Measurements from ENCODE around the gene RBM4.

Gene RBM4

DNA sequence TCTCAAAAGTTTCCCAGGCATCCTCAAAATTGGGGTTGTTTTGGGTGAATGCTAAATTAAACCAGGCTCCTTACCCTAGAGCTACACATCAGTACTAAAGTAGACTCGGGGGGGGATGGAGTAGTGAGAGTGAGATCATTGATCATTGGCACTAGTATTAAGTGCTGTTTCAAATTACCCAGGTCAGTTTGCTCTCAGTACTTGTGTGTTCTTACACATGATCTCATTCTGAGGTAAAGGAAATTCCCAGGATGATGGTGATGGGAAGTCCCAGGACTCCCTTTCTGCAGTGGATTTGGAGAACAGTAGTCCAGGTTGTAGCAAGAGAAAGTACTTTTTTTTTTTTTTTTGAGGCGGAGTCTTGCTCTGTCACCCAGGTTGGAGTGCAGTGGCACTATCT is 12.5 kb downstream of the RBM4 start:
- DNase-seq (ENCODE audit: low read depth): no peak

DNA sequence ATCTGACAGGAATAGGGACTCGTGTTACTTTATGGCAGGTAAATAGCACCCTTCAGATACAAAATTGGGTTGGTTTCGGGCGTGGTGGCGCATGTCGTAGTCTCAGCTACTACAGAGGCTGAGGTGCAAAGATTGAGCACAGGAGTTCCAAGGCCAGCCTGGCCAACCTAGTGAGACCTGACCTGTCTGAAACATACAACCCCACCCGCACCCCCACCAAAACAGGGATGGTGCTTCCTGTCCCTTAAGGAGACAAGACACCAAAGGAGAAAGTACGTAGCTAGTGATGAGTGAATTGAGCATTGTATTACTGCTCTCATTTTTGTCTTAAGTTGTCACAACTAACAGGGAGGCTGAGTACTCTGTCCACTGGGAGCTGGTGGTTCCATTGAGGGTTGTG is 14.1 kb downstream of the RBM4 start:
- DNase-seq (ENCODE audit: low read depth): no peak

DNA sequence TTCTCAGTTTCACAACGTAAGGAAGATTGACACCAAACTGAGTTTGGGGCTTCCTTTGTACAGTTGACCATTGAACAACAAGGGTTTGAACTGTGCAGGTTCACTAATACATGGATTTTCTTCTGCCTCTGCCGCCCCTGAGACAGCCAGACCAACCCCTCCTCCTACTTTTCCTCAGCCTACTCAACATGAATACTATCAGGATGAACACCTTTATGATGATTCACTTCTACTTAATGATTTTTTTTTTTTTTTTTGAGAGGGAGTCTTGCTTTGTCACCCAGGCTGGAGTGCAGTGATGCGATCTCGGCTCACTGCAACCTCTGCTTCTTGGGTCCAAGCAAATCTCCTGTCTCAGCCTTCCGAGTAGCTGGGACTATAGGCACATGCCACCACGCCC is 14.6 kb downstream of the RBM4 start:
- no peak for DNase-seq (ENCODE audit: low read depth)

DNA sequence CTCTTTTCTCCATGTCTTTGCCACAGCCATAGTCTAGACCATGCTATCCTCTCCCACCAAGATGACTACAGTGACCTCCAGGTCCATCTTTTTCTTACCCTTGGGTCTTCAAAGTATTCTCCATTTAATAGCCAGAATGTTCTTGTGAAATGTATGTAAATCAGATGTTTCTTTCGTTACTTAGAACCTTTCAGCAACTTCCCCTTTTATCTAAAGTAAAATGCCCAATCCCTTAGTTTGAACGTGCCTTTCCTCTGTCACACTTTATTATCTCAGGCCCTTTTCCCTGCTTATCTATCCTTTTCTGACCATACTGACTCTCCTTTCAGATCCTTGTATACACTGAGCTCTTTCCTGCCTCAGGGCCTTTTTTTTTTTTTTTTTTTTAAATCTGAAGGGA is 21.3 kb downstream of the RBM4 start:
- no peak for DNase-seq (ENCODE audit: low read depth)

DNA sequence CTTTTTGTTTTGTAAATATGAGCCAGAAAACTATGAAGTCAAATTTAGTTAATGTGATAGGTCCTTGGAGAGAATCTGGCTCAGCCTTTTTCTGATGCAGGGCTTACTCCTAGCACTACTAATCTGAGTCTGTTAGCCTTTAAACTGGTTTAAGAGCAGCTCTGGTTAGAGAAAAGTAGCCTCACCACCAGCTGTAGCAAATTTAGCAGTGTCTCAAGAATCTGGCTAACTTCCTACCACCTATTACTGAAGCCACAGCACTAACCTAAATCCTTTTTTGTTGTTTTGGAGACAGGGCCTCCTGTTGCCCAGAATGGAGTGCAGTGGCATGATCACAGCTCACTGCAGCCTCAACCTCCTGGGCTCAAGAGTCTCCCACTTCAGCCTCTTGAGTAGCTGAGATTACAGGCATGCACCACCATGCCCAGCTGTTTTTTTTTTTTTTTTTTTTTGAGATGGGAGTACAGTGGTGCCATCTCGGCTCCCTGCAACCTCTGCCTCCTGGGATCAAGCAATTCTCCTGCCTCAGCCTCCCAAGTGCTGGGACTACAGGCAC is 25.3 kb downstream of the RBM4 start:
- no peak for DNase-seq (ENCODE audit: low read depth)

DNA sequence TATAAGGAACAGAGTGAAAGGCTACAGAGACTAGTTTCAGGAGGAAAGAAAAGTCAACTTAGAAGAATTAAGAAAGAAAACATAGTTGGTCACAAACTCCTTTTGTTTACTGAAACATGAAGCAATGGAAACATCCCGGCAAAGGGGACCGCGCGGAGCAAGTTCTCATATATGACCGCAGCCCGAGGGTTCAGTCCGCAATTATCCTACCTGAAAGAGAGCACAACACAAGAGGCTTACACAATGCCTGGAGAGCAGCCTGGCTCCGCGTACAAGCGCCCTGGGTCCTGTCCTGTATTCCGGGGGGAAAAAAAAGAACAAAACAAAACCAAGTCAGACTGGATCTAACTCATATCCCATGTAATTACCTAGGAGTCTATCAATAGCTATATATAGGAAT is 26.9 kb downstream of the RBM4 start:
- no peak for DNase-seq (ENCODE audit: low read depth)

DNA sequence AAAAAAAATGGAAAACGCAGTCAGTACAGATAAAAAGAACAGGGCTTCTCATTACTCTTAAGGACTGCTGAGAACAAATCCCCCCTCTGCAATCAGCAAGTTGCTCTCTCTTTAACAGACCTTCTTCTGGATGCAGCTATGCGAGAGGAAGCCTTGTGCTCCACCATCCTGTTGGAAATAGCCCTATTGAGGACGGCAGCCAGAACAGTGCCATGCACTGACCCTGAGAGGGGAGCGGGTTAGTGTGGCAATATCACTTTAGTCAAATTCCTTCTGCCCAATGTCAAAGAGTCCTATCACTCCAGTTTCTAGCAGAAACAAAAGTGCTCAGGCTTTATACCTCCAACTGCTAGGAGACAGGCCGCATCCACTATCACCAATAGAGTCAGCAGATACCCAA is 32.3 kb downstream of the RBM4 start:
- DNase-seq (ENCODE audit: low read depth): no peak

DNA sequence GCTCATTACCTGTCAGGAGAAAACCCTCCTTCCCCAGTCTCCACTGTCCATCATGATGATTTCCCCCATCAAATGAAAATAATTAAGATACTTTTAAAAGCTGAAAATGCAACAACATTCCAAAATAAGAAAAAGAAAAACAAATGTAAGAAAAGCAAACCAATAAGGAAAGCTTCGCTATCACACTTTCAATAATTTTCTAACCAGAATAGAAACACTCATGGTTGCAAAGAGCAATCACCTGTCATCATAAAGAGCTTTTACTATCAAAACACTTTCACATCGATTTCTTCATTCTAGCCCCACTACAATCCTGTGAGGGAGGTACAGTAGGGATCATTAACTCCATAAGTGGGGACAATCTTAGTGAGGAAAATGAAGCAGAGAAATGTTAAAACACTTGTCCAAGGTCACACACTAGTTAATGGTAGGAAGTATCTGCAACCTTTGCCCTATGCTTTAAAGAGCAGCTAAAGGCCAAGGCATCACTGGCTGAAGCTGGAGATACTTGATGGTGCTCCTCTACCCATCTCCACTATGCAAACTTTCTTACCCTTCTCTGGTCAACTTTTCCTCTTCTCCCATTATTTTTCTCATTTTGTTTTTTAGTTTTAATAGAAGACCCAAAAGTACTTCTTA is 36.6 kb downstream of the RBM4 start:
- no peak for DNase-seq (ENCODE audit: low read depth)

DNA sequence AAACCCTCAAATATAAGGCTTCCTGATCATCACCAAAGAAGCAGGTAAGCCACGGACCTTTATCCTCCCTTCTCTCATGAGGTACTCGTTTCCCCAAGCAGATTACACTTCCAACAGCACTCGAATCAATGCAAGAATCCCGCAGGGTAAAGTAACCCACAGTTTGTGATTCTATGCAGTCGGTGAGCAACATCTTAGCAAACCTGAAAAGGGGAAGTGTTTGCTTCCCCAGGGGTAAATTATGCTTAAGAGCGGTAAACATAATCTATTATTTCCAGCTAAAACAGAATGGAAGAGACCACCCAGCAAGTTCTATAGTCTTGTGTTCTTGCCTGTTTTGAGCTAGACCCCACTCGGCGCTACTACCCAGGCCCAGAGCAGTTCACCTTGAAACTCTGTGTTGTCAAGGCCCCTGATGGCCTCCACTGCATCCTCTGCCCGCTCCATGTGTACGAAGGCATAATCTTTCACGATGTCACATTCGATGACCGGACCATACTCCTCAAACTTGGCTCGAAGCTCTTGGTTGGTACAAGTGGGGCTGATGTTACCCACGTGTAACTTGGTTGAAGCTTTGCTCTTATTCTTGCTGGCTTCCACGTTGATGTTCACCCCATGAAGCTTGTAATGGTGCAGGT is 37.9 kb downstream of the RBM4 start:
- no peak for DNase-seq (ENCODE audit: low read depth)

DNA sequence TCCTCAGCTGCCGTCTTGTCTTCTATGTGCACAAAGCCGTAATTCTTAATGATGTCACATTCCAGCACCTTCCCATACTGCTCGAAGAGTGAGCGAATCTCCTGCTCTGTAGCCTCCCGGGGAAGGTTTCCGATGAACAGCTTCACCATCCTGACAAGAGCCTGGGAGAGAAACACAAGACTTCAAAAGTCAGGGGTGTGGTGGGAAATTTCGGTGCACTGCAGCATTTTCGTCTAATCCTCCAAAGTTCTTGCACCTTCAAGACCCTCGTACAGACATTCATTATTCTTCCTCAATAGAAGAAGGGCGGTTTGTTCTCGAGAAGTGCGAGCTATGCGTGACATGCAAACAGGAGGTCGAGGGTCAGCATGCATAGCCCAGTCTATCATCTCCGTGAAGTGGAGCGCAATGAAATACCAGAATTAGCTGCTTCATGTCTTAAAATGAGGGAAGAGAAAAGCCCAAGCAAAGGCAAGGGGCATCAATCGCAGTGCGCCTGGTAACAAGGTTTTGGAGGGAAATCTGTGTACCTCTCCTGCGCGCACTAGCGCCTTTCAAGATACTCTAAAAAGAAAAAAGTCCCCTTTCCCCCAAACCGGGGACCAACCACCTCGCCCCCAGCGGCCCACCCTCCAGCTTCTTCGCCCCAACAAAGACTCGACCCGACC is 38.6 kb downstream of the RBM4 start:
- DNase-seq (ENCODE audit: low read depth): no peak

DNA sequence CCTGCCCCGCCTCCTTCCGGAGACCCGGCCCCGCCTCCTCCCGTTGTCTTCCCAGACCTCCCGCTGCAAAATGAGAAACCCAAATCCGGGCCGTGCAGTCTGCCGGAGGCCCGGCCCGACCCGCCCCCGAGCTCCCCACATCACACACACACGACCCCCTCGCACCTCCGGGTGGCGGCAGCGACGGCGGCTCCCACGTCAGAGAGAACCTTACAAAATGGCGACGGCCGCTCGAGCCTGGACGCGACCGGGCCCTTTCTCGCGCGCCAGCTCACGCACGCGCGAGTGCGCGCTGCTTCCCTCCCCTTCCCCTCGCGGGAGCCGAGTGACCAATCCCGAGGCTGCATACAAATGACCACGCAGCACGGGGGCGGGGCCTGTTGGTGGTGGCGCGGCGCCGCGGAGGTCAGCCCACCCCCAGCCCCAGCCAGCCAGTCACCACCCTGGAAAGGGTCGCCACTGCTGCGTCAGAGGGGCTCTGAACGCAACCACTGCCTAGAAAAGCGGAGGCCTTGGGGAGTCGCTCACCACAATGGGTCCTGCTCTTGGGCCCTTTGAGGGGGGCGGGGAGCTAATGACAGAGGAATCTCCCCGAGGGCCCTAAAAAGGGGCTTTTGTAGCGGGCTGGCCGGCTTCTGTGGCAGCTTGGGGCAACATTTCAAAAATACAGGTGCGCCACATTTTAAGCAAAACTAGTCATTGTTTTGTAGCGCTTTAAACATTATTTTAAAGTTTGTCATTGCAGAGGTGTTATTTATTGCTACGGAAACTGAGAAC is 39.3 kb downstream of the RBM4 start, which contains the start of gene RBM4B:
Gene RBM4B, minus strand, starts transcription at position 289 of the 777 bp plus-strand sequence. CDS start 808 bp downstream, outside the sequence.
- DNase-seq (ENCODE audit: low read depth): peak; percentile 92

DNA sequence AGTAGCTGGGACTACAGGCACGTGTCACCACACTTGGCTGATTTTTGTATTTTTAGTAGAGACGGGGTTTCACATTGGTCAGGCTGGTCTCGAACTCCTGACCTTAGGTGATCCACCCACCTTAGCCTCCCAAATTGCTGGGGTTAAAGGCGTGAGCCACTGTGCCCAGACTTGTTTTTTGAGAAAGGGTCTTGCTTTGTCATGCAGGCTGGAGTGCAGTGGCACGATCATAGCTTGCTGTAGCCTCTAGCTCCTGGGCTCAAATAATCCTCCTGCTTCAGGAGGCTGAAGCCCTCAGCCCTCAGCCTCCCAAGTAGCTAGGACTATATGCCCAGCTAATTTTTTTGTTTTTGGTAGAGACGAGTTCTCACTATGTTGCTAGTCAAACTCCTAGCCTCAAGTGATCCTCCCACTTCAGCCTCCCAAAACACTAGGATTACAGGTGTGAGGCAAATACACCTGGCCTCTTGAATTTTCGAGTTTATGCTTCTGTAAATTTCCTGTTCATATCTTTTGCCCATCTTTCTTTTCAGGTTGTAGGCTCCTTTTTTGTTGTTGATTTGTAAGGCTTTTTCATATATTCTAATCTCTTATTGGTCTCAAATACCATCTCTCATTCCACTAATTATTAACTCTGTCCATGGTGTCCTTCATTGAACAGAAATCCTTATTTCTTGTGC is 42.6 kb downstream of the RBM4 start:
- no peak for DNase-seq (ENCODE audit: low read depth)

DNA sequence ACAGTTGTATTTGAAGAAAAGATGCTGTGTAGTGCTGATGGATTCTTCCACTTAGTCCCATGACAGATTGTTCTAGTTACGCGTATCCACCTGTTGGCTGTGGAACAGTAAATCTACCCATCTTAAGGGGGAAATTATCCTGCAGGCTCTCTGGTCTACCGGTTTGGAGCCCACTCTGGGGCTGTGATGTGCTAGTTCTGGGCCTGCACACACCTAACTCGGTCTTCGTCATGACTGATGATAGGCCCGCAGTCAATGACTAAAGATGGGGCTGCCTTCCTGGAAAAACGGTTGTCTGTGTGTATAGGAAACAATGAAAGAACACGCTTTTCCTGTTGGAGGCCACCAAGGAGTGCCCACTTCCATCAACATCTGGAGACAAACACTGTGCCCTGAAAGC is 45.4 kb downstream of the RBM4 start:
- DNase-seq (ENCODE audit: low read depth): no peak

DNA sequence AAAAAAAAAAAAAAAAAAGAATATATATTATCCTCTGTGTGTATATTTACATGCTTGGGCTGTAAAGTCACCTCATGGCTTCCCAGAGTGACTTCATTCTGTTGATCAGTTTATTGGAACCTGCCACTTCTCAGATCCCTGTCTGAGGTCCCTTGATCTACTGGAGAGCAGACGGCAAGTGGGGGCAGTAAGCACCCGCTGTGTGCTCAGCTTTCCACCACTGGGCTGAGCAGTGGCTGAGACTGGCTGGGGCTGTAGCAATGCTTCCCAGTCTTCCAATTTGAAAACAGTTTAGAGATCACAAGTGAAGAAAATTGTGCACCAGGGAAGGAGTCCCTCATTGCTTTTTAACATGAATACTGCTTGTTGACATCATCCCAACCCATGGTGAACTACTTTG is 46.1 kb downstream of the RBM4 start:
- DNase-seq (ENCODE audit: low read depth): no peak

DNA sequence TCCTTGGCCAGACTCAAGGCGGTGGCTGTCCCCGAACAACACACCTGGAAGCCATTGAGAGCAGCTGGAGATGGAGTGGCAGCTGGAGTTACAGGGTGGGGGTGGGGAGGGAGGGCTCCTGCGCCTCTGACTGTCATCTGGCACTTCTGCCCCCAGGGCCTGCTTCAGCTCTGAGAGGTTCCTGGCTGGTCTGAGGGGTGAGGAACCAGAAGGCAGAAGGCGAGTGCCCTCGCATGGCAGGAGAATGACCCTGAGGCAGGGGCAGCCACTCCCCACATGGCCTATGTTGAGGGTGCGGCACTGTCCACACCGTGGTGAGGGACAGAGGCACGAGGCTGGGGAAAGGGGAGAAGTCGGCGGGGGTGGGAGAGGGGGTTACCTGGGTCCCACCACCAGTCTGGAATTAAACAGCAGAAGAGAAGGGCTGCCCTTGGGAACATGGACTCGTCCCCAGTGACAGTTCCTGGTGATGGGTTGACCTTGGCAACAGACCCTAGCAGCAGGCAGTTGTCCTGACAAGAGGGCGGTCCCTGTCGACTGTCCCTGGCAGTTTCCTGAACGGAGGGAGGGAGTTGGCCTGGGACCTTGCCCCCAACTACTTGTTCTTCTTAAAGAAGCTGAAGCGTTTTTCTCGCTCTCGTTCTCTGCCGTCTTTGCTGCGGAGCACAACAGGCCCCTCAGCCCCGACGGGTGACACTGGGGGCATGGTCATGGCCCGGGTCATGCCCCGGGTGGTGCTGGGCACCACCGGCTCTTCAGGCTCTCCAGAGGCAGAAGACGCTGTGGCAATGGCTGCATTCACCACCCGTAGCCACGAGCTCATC is 47.0 kb downstream of the RBM4 start:
- no peak for DNase-seq (ENCODE audit: low read depth)

DNA sequence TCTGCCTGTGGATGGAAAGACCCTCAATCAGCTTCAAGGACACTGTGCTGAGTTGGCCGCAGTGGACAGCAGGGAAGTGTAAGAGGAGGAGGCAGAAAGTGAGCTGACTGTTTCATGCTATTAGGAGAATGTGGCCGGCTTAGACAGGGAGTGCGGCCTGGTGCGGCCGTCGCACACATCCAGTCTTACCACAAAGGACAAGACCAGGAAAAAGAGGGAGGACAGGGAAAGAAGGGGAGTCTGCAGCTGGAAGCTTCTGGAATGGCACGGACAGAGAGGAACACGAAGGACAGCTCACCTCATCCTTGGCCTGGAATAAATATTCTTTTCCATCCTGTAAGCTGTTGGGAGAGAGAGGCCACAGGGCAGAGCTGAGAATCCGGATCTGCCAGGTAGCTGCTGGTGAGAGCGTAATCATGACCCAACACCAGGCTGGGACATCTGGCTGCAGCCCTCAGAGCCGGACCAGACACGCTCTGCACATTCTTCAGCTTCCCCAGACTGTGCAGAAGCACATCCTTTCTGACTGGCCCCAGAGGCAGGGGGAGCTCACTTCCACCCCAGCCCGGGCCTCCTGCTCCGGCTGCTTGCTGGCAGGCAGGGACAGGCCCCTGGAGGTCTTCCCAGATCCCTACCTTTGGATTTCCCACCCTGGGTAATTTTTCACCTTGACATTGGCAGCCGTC is 47.7 kb downstream of the RBM4 start:
- DNase-seq (ENCODE audit: low read depth): no peak

DNA sequence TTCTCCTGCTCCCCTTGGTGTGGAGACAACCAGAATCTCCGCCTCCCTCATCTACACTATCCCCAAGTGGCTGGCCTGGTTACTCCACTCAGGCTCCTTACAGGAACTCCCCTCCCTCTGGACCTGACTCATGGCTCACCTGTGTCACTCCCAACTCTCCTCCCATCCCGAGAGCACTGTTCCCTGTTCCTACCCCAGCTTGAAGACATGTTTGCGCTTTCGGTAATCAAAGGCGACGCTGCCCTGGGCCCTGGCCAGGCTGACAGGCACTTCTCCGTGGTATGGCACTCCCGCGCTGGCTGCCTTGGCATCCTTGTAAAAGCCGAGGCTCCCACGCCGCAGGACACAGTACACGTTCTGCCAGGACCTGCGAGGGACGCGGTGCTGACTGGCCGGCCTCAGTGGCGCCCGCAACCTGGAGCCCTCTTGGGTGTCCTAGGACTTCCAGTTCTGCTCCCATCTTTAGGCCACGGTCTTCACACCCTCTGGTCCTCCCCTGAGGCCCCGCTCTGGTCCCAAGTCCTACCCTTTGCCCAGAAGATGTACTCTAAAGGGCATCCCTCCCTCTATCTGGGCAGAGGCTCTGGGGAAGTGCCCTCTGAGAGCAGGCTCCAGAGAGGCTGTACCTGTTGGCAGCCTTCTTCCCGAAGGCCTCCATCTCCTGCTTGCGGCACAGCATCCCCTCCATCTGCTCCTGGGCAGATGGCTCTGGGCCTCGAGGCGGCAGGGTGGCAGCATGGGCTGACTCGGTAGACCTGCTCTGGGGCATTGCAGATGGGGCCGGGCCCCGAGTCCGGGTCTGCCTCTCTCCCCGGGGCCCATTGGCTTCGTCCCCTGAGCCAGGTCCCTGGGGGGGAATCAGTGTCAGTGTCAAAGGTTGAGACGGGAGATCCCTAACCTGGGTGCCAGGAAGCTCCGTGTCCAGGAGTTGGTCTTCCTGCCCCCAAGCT is 48.6 kb downstream of the RBM4 start:
- DNase-seq (ENCODE audit: low read depth): no peak

DNA sequence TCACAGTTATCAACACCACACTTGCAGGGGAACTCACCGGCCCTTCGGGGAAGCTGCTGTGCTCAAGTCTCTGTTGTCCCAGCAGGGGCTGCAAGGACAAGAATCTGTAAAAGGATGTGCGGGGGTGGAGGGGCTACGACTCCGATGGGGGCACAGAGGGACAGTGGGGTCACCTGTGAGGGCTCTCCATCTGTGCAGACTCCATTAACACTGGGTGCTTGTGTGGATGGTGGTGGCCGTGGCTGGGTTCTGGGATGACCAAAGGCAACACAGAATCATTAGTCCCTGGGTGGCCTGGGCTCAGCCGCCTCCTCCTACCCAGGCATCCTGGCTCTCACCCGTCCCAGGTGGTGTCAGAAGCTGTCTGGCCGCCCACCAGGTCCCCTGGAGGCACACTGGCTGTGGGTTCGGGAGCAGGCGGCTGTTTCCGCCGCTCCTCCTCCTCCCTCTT is 49.4 kb downstream of the RBM4 start:
- DNase-seq (ENCODE audit: low read depth): no peak
